GM19099 (cell line): ENCODE results near the gene ARL8A.

Source experiments
- POLR2A ChIP-seq: IDR thresholded peaks from 3 replicates; pipeline ENCODE4 v1.6.1; 2011; ENCODE audit warnings: low read depth; ENCODE audit not compliant: insufficient read length; ENCODE audit errors: extremely low read depth

ARL8A gene

GRCh38 chr1:202162418-202163280, 18.1 kb upstream of the ARL8A start:
- TF ChIP-seq POLR2A: no peak

DNA sequence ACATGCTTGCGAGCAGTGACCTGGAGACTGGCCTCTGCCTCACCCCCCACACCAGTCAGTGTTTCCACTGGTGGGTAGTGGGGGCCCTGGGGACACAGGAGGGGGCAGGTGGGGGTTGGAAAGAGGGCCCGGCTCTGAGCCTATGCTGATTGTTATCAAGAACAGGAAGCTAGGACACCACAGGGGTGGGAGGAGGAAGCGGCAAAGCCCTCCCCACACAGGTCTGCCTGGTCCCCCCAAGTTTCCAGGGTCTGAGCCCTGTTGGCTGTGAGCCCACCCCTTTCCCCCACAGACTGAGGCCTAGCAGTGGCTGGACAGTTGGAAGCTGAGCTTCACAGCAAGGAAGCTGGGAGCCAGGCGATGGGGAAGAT, 17.5 kb upstream of the ARL8A start:
- TF ChIP-seq POLR2A: no peak

- TF ChIP-seq POLR2A: peak; percentile 2
Measured at GRCh38 chr1:202161151-202162046, 16.9 kb upstream of the ARL8A start.

GRCh38 chr1:202160377-202160940, 15.9 kb upstream of the ARL8A start, which contains the start of gene PTPN7:
Gene PTPN7, minus strand, starts transcription at chr1:202160602. Its CDS starts 1,200 bp downstream, at chr1:202159402.
- peak; percentile 62 for TF ChIP-seq POLR2A

DNA sequence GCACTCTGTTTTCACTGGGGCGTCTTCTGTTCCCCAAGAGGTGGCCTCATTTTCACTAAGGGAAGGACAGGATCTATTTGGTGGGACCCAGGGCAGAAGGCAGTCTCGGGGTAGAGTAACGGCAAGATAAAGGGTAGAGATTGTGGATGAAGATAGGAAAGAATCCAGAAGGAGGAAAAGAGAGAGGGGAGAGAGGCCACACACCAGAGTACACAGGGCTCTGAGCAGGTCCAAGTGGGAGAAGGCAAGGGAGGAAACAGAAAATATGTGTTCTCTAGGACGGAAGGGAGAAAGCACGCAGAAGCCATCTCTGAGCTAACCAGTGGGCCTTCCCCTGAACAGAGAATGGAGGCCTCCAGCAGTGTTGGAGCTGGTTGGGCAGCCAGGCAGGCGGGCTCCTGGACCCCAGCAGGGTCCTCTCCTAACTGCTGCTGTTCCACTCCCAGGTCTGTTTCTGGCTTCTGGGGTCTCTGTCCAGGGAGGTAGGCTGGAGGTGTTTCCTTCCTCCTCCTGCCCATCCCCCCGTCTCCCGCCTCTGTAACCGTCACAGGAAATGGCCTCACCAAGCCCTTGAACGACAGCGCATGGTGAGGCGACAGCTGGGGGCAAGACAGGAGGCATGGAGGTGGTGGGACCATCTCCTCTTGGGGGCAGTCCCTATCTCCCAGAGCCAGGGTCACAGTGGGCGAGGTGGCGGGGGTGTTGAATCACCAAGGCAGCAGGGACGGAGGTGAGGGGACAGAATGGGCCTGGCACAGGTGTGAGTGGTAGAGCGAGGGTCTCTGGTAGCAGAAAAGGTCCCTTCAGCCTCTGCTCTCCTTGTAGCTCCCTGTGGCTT, 15.2 kb upstream of the ARL8A start:
- TF ChIP-seq POLR2A: peak; percentile 60

DNA sequence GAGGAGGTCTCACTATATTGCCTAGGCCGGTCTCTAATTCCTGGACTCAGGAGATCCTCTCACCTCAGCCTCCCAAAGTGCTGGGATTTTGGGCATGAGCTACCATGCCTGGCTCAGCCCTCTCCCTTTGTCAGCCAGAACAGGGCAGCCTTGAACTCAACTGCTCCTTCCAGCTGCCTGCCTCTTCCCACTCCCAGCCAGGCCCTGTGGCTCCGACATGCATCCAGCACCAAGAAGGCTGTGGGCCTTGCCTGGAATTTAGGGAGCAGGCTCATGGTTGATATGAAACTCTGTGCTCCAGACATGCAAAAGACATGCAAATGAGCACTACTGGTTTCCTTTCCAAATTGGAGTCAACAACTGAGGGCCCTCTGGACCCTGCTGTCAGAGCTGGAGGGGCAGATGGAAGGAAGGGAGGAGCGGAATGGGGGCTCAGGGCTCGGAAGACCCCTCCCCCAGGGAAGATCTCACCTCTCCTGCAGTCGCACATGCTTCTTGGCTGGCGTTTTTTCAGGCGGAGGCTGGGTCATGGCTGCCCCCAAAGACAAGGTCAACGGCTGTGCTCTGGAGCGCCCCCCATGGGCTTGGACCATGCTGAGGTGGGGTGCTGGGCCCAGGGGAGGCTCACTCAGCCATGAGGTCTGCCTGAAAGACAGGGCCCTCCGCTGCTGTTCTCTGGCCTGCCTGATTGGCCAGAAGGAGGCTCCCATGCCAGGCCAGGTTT, 14.4 kb upstream of the ARL8A start:
- peak; percentile 65 for TF ChIP-seq POLR2A

- no peak for TF ChIP-seq POLR2A
Measured at GRCh38 chr1:202157945-202158344, 13.4 kb upstream of the ARL8A start.

DNA sequence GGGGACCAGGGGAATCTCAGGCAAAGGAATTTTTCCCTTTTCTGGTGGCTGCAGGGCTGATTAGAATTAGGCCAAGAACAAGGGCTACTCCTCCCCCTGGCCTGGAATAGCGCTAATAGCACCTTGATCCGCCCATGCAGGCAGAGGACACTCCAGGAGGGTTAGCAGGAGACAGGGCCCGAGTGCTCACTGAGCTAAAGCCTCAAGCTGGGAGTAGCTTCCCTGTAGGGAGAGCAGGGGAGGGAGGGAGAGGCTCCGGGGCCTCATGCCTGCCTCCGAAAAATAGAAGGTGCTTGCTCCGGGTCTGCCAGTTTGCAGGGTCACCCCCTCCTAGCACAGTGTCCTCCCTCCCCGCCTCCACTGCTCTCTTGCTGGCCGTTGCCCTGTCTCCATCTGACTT, 12.1 kb upstream of the ARL8A start:
- no peak for TF ChIP-seq POLR2A

- no peak for TF ChIP-seq POLR2A
Measured at GRCh38 chr1:202155478-202156021, 11.0 kb upstream of the ARL8A start.

GRCh38 chr1:202154766-202155477, 10.4 kb upstream of the ARL8A start:
- no peak for TF ChIP-seq POLR2A

- TF ChIP-seq POLR2A: no peak
Measured at GRCh38 chr1:202154148-202154765, 9.7 kb upstream of the ARL8A start.

DNA sequence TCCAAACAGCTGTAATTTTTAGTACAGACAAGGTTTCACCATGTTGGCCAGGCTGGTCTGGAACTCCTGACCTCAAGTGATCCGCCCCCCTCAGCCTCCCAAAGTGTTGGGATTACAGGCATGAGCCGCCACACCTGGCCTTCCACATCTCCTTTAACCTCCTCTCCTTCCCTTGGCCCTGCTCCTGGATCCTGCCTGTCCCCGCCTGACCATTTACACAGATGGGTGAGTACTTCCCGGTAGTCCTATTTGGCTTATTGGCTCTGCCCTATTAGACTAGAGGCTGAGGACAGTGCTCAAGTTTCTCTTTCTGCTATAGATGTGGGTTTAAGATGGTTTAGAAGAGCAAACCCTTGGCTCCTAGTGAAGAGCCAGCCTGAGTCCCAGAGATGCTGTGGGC, 8.7 kb upstream of the ARL8A start:
- TF ChIP-seq POLR2A: no peak

- no peak for TF ChIP-seq POLR2A
Measured at GRCh38 chr1:202152399-202152798, 7.9 kb upstream of the ARL8A start.
